ENCODE measurements around the gene LRTM2.

Gene LRTM2

DNA sequence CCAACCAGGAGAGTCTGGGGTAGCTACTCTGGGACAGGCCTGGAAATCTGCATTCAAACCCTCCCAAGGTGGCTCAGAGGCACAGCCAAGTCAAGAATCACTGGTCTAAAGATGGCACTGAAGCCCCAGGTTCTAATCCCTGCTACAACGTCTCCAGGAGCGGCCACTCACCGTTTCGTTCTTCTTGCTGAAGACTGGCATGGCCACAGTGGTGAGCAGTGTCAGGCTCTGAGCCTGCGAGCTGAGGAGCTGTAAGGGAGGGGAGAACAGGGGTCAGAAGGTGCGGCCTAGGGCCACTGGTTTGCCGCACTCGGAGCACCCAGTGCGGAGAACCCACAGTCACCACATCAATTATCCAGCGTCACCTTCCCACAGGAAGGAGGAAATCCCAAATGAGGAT, 59.3 kb downstream of the LRTM2 start:
- no peak overlapping the region for H3K4me3 ChIP-seq (ENCODE audit: low read length)
- peaks cover 66% of the 10 kb centered on the region for H3K27me3 ChIP-seq (ENCODE audit: control insufficient read depth, insufficient read depth, low read length)
- H3K36me3 ChIP-seq (ENCODE audit: insufficient read depth, low read length), result no peaks in the 10 kb centered on the region
- H3K4me1 ChIP-seq (ENCODE audit: control insufficient read depth, insufficient read depth, low read length), result no peaks in the 10 kb centered on the region
- H3K9me3 ChIP-seq (replicated peaks; ENCODE audit: low read length), result no peaks in the 10 kb centered on the region
- no peak overlapping the region for H3K4me2 ChIP-seq (ENCODE audit: low read length)
- no peak overlapping the region for H3K9ac ChIP-seq (ENCODE audit: low read depth, low read length)

DNA sequence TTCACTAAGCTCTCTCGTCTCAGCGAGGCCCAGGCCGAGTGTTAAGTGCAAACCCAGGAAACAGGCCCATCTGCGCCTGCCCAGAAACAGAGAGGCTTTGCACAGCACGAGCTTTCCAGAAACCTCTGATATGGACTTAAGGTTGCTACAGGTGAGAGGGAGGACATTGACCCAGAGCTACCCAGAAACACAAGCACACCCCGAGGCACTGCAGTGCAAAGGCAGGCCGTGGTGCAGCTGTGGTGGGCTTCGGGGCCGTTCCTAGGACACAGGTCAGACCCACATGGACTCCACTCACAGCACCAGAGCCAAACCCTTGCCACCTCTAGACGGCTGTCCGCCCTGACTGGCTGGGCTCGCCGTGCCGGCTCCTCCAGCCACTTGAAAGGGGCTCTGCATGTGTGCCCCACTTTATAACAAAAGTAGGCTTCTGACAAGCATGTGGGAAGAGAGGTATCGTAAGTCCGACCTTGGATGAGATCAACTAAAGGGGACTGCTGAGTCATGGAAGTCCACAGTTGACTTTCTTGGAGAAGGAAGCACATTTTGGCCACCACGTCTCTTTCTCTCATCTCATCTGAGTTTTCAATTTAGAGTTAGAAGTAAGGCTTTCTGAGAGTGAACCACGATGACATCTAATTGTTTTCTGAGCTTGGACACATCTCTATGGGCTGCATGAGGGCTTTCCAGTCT, 59.9 kb downstream of the LRTM2 start:
- H3K4me1 ChIP-seq (ENCODE audit: control insufficient read depth, insufficient read depth, low read length), result no peaks in the 10 kb centered on the region
- no peaks in the 10 kb centered on the region for H3K9me3 ChIP-seq (replicated peaks; ENCODE audit: low read length)
- H3K9ac ChIP-seq (ENCODE audit: low read depth, low read length), result no peak overlapping the region
- H3K27me3 ChIP-seq (ENCODE audit: control insufficient read depth, insufficient read depth, low read length), result peaks cover 66% of the 10 kb centered on the region
- no peak overlapping the region for H3K4me2 ChIP-seq (ENCODE audit: low read length)
- H3K4me3 ChIP-seq (ENCODE audit: low read length), result no peak overlapping the region
- no peaks in the 10 kb centered on the region for H3K36me3 ChIP-seq (ENCODE audit: insufficient read depth, low read length)

- Histone ChIP-seq H3K4me2 (ENCODE audit: low read length) (no peak overlapping the region), H3K27me3 (ENCODE audit: control insufficient read depth, insufficient read depth, low read length) (peaks cover 63% of the 10 kb centered on the region), H3K9ac (ENCODE audit: low read depth, low read length) (no peak overlapping the region), H3K9me3 (replicated peaks; ENCODE audit: low read length) (no peaks in the 10 kb centered on the region), H3K4me3 (ENCODE audit: low read length) (no peak overlapping the region), H3K36me3 (ENCODE audit: insufficient read depth, low read length) (no peaks in the 10 kb centered on the region), H3K4me1 (ENCODE audit: control insufficient read depth, insufficient read depth, low read length) (no peaks in the 10 kb centered on the region)
Measured at GRCh38 chr12:1880876-1881275, 60.5 kb downstream of the LRTM2 start.

- Histone ChIP-seq H3K9me3 (replicated peaks; ENCODE audit: low read length) (no peaks in the 10 kb centered on the region), H3K9ac (ENCODE audit: low read depth, low read length) (no peak overlapping the region), H3K4me2 (ENCODE audit: low read length) (no peak overlapping the region), H3K36me3 (ENCODE audit: insufficient read depth, low read length) (no peaks in the 10 kb centered on the region), H3K4me3 (ENCODE audit: low read length) (no peak overlapping the region), H3K4me1 (ENCODE audit: control insufficient read depth, insufficient read depth, low read length) (no peaks in the 10 kb centered on the region), H3K27me3 (ENCODE audit: control insufficient read depth, insufficient read depth, low read length) (peaks cover 58% of the 10 kb centered on the region)
Measured at GRCh38 chr12:1881301-1881700, 60.9 kb downstream of the LRTM2 start.

DNA sequence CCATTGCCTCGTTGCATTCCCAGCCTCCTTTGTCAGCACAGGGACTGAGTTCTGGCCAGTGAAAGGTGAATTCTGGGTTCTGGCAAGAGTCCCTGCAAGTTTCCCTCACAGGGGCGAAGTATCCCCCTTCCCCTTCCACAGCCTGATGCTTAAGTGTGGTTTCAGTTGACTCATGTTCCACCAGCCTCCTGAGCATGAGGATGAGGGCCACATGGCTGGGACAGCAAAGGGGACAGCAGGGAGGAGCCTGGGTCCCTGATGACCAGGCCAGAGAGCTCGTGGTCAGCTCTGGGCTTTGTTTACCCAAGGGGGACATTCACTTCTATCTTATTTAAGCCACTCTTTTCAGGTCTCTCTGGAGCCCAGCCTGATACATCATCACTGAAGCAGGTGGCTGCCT, 61.6 kb downstream of the LRTM2 start:
- Histone ChIP-seq H3K4me1 (ENCODE audit: control insufficient read depth, insufficient read depth, low read length) (no peaks in the 10 kb centered on the region), H3K4me2 (ENCODE audit: low read length) (no peak overlapping the region), H3K27me3 (ENCODE audit: control insufficient read depth, insufficient read depth, low read length) (peaks cover 53% of the 10 kb centered on the region), H3K9me3 (replicated peaks; ENCODE audit: low read length) (no peaks in the 10 kb centered on the region), H3K4me3 (ENCODE audit: low read length) (no peak overlapping the region), H3K36me3 (ENCODE audit: insufficient read depth, low read length) (no peaks in the 10 kb centered on the region), H3K9ac (ENCODE audit: low read depth, low read length) (no peak overlapping the region)

GRCh38 chr12:1882405-1882804, 62.0 kb downstream of the LRTM2 start:
- Histone ChIP-seq H3K36me3 (ENCODE audit: insufficient read depth, low read length) (no peaks in the 10 kb centered on the region), H3K9ac (ENCODE audit: low read depth, low read length) (no peak overlapping the region), H3K27me3 (ENCODE audit: control insufficient read depth, insufficient read depth, low read length) (peaks cover 53% of the 10 kb centered on the region), H3K4me3 (ENCODE audit: low read length) (no peak overlapping the region), H3K9me3 (replicated peaks; ENCODE audit: low read length) (no peaks in the 10 kb centered on the region), H3K4me2 (ENCODE audit: low read length) (no peak overlapping the region), H3K4me1 (ENCODE audit: control insufficient read depth, insufficient read depth, low read length) (no peaks in the 10 kb centered on the region)

GRCh38 chr12:1882850-1883470, 62.6 kb downstream of the LRTM2 start:
- peaks cover 53% of the 10 kb centered on the region for H3K27me3 ChIP-seq (ENCODE audit: control insufficient read depth, insufficient read depth, low read length)
- H3K4me1 ChIP-seq (ENCODE audit: control insufficient read depth, insufficient read depth, low read length), result no peaks in the 10 kb centered on the region
- no peaks in the 10 kb centered on the region for H3K36me3 ChIP-seq (ENCODE audit: insufficient read depth, low read length)
- no peak overlapping the region for H3K9ac ChIP-seq (ENCODE audit: low read depth, low read length)
- no peak overlapping the region for H3K4me3 ChIP-seq (ENCODE audit: low read length)
- no peaks in the 10 kb centered on the region for H3K9me3 ChIP-seq (replicated peaks; ENCODE audit: low read length)
- no peak overlapping the region for H3K4me2 ChIP-seq (ENCODE audit: low read length)

- H3K9ac ChIP-seq (ENCODE audit: low read depth, low read length), result no peak overlapping the region
- no peaks in the 10 kb centered on the region for H3K9me3 ChIP-seq (replicated peaks; ENCODE audit: low read length)
- H3K4me3 ChIP-seq (ENCODE audit: low read length), result no peak overlapping the region
- no peak overlapping the region for H3K4me2 ChIP-seq (ENCODE audit: low read length)
- no peaks in the 10 kb centered on the region for H3K4me1 ChIP-seq (ENCODE audit: control insufficient read depth, insufficient read depth, low read length)
- H3K27me3 ChIP-seq (ENCODE audit: control insufficient read depth, insufficient read depth, low read length), result peaks cover 57% of the 10 kb centered on the region
- no peaks in the 10 kb centered on the region for H3K36me3 ChIP-seq (ENCODE audit: insufficient read depth, low read length)
Measured at GRCh38 chr12:1883513-1883912, 63.1 kb downstream of the LRTM2 start.

- no peaks in the 10 kb centered on the region for H3K9me3 ChIP-seq (replicated peaks; ENCODE audit: low read length)
Measured at GRCh38 chr12:1884651-1885050, 64.3 kb downstream of the LRTM2 start.

DNA sequence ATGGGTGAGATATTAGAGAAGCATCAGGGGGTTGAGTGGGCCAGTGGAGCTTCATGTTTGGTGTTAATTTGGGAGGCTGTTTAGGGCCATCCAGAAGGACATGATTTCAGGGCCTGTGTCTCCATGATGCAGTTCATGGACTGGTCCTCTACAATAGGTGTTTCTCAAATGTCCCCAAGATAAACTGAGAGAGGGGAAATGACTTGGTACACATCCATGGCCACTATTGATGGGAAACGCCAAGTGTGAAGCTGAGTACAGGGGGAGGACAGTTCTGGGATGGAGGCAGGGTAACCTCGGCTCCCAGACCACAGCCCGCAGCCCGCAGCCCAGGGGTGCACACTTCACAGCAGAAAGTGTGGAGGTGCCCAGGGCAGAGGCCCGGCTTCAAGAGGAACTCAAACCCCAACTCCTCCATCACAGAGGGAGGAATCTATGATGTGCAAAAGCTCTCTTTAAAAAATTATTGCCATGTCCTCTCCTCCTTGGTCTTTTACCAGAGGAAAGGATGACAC, 64.8 kb downstream of the LRTM2 start:
- H3K4me1 ChIP-seq (ENCODE audit: control insufficient read depth, insufficient read depth, low read length), result no peaks in the 10 kb centered on the region
- H3K4me3 ChIP-seq (ENCODE audit: low read length), result no peak overlapping the region
- H3K36me3 ChIP-seq (ENCODE audit: insufficient read depth, low read length), result no peaks in the 10 kb centered on the region
- H3K4me2 ChIP-seq (ENCODE audit: low read length), result no peak overlapping the region
- peaks cover 46% of the 10 kb centered on the region for H3K27me3 ChIP-seq (ENCODE audit: control insufficient read depth, insufficient read depth, low read length)
- no peaks in the 10 kb centered on the region for H3K9me3 ChIP-seq (replicated peaks; ENCODE audit: low read length)
- H3K9ac ChIP-seq (ENCODE audit: low read depth, low read length), result no peak overlapping the region

More at GRCh38 chr12:1884651-1885050, 64.3 kb downstream of the LRTM2 start:
- Histone ChIP-seq H3K27me3 (ENCODE audit: control insufficient read depth, insufficient read depth, low read length) (peaks cover 51% of the 10 kb centered on the region), H3K4me2 (ENCODE audit: low read length) (no peak overlapping the region), H3K9ac (ENCODE audit: low read depth, low read length) (no peak overlapping the region), H3K36me3 (ENCODE audit: insufficient read depth, low read length) (no peaks in the 10 kb centered on the region), H3K4me1 (ENCODE audit: control insufficient read depth, insufficient read depth, low read length) (no peaks in the 10 kb centered on the region), H3K4me3 (ENCODE audit: low read length) (no peak overlapping the region)

GRCh38 chr12:1885599-1886245, 65.4 kb downstream of the LRTM2 start:
- Histone ChIP-seq H3K4me1 (ENCODE audit: control insufficient read depth, insufficient read depth, low read length) (no peaks in the 10 kb centered on the region), H3K4me3 (ENCODE audit: low read length) (no peak overlapping the region), H3K9me3 (replicated peaks; ENCODE audit: low read length) (no peaks in the 10 kb centered on the region), H3K4me2 (ENCODE audit: low read length) (no peak overlapping the region), H3K36me3 (ENCODE audit: insufficient read depth, low read length) (no peaks in the 10 kb centered on the region), H3K27me3 (ENCODE audit: control insufficient read depth, insufficient read depth, low read length) (peaks cover 42% of the 10 kb centered on the region), H3K9ac (ENCODE audit: low read depth, low read length) (no peak overlapping the region)

Measured in skeletal muscle satellite cell (primary cell).